Body of pancreas (tissue), 4 donors: ENCODE data around the gene GOLGA6L10.
"Not testable (repeated sequence)": the region's sequence is repeated elsewhere in the genome, so short reads cannot be mapped to it uniquely, and the experiment has no call there.

Source experiments
- POLR2A ChIP-seq, 3 donors: fragments of 450-650 bp; IDR thresholded peaks; one replicate each; pipeline ENCODE4 v1.6.1; 2016; ENCODE audit warnings: antibody characterized with exemption in 3 of 3, mild to moderate bottlenecking in 2 of 3
- TF ChIP-seq, protein P1 (sequence below), 7 experiments: fragments of 450-650 bp in 4 of 7; fragments of 200-600 bp in 3 of 7; sonication (generic) in 3 of 7; IDR thresholded peaks; one replicate each; pipeline ENCODE4 v1.5.1; 2016 to 2019; ENCODE audit warnings: antibody characterized with exemption in 7 of 7

DNA sequence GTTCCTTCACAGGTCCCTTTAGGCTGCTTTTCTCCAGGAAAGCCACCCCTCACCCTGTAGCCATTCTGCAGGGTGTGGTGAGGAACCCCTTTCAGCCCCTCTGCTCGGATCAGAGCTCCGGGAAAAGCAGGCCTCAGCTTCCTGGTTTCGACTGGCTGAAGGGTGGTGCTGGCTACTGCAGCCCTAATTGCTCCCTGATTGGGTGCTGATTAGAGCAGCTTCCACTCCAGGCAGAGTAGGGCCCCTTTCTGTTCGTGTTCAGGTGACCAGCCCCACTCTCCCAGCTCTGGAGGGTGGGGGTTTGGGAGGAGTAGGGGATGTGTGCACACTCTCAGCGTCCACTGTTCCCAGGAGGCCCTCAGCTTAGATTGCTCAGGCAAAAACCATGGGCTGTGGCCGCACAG is 49.8 kb downstream of the GOLGA6L10 start:
- TF ChIP-seq, protein P1, sequence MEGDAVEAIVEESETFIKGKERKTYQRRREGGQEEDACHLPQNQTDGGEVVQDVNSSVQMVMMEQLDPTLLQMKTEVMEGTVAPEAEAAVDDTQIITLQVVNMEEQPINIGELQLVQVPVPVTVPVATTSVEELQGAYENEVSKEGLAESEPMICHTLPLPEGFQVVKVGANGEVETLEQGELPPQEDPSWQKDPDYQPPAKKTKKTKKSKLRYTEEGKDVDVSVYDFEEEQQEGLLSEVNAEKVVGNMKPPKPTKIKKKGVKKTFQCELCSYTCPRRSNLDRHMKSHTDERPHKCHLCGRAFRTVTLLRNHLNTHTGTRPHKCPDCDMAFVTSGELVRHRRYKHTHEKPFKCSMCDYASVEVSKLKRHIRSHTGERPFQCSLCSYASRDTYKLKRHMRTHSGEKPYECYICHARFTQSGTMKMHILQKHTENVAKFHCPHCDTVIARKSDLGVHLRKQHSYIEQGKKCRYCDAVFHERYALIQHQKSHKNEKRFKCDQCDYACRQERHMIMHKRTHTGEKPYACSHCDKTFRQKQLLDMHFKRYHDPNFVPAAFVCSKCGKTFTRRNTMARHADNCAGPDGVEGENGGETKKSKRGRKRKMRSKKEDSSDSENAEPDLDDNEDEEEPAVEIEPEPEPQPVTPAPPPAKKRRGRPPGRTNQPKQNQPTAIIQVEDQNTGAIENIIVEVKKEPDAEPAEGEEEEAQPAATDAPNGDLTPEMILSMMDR (IDR thresholded peaks at IDR 0.05) = not testable (repeated sequence)
- not testable (repeated sequence) for TF ChIP-seq POLR2A (IDR thresholded peaks at IDR 0.05)
